ENCODE results near the gene MSTO1.
A peak's percentile ranks its signal among the peaks of the same experiment; 100 is the strongest.
"Not testable (repeated sequence)": the region's sequence is repeated elsewhere in the genome, so short reads cannot be mapped to it uniquely, and the experiment has no call there.

The MSTO1 gene

DNA sequence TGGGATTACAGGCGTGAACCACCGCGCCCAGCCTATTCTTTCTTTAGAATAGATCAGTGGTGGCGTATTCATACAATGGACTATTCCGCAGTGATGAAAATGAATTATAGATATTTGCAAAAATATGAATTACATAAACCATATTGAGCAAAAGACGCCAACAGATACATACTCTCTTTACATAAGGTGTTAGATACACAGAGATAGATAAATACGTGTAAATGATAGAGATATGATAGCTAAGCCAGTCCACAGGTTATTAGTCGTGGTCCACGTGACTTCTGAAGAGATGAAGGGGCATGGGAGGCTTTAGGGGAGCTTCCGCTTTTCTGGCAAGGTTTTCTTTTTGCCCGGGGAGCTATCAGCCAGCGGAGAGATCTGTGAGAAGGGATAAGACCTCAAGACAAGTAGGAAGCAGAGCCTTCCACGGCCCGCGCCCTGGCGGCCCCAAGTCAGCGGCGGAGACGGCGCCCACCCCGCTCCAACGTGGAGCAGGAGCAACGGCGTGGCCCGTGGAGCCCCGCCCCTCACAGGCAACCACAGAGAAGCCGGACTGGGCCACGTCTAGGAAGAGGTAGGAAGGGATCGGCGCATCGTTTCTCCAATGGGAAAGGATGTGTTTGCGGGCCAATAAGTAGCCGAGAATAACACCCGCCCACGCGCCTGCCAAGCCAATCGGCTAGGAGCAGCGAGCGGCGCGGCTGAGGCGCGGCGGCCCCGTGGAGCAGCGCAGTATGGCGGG lies at the start of gene MSTO1:
Gene MSTO1, plus strand, starts transcription at position 704 of the 742 bp plus-strand sequence. Its CDS starts 31 bp downstream, at position 735.
- peak; percentile 93 to 96 for DNase-seq (ENCODE audit: low read depth in 2 of 2, low spot score in 1 of 2)

DNA sequence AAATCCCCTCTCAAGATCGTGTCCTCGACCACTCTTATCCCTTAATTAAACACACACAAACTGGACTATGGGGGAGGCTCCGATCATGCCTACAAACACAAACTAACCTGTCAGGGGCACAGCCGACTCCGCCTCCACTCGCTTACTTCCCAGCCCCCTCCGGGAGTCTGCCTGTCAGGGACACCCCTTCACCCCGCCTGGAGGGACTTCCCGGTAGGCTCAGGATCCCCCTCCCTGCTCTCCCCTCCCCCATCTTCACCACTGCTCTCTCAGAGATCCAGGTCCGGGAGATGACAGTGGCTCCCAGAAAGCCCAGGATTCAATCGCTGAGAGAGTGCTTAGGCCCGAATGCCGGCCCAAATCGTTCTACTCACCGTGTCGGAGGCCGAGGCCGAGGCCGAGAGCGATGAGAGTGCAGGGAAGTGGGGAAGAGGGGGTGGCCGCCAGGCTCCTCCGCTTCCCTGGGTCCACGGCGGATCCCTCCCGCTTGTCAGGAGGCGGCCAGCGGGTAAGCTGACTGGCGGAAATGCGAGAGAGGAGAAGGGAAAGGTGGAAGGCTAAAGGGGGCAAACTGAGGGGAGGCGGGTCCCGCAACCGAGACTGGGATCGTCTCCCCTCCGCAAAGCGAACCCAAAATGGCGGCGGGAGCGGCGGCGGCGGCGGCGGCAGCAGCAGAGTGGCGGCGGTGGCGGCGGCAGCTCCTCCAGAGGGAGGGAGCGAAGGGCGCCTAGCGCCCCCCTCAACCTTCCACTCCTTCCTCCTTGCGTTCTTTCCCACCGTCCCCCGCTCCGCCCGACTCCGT lies 48.0 kb upstream of the MSTO1 start:
- peak; percentile 31 for DNase-seq (ENCODE audit: low read depth in 2 of 2, low spot score in 1 of 2)

DNA sequence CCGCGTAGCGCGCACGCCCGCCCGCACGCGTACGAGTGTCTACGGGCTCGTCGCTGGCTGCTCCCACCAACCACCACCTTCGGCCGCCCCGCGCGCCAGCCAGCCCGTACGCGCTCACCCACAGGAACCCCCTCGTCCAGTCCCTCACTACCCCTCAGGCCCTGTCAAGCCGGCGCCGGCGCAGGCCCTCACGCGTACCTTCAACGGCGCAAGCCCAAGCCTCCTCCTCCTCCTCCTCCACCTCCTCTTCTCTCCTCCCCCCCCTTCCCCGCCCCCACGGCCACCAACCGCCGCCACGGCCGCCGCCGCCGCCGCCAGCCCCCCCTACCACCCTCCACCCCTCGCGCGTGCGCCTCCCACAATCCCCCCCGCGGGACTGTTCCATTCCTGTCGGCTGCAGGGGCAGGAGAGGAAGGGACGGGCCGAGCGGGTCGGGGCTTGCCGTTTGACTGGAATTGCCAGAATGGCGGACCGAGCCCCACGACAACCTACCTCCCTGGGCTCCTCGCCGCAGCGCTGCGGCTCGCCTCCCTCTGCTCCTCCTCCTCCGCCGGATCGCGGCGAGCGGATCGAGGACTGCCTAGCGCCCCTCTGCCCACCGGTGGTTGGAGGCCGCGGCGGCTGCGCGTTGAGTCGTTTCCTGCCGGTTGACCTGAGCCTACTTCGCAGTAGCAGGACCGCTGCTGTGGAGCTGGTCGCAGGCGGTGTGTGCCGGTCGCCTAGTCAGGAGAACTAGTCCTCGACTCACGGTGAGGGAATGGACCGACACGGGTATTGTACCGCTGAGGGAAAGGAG lies 47.2 kb upstream of the MSTO1 start, which contains the start of gene ASH1L:
Gene ASH1L, minus strand, starts transcription at position 223 of the 796 bp plus-strand sequence. CDS start 41,284 bp downstream, outside the sequence.
- peak; percentile 88 to 91 for DNase-seq (ENCODE audit: low read depth in 2 of 2, low spot score in 1 of 2)

DNA sequence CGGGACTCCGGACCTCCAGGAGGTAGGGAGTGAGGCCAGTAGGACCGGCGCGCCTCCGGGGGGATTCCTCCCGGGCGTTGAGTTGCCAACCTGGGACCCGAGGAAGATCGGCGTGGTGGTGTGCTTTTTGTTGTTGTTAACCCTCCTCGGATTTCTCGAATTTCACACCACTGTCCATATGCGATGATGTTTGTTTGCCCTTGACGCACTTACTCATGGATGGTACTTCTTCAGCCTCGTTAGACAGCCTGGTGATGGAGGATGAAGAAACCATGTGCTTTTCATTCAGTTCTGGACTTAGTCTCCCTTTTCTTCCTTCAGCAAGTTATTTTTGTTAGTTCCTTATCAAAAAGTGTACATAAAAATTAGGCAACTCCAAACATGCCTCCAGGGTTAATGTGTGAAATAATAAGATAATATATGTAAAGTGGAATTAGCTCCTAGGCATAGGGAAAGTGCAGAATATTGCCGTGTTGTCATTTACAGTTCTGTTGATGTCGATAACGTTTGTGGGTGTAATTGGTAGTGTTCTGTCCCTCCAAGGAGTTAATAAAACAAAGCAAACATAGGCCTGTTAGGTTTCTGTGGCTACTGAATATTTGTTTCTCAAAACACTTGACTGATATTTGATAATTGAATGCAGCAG lies 46.5 kb upstream of the MSTO1 start:
- DNase-seq (ENCODE audit: low read depth in 2 of 2, low spot score in 1 of 2) = not testable (repeated sequence)

DNA sequence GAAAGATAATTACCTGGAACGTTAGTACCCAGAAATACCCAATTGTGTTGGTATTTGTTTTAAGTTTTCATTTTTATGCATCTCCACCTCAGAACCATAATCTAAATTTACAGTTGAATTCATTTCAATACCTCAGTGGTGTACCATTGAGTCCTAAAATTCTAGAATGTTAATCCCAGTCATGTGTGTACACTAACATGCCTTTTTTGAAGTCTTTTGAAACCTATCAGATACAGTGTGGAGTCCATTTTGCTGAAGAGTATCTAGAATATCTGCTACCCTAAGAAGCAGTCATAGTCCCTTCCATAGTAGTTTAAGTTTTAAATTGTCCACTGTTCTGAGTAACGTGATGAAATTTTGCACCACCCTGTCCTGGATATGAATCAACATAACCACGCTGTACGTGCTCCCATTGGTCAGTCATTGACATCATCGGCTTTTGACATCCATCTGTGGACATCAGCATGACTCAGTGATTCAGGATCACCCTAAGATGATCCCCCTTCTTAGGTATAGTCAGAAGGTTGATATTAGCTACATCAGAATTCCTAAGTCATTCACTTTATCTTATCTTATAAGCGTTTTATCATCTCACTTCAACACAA lies 39.9 kb upstream of the MSTO1 start:
- no peak for DNase-seq (ENCODE audit: low read depth in 2 of 2, low spot score in 1 of 2)

DNA sequence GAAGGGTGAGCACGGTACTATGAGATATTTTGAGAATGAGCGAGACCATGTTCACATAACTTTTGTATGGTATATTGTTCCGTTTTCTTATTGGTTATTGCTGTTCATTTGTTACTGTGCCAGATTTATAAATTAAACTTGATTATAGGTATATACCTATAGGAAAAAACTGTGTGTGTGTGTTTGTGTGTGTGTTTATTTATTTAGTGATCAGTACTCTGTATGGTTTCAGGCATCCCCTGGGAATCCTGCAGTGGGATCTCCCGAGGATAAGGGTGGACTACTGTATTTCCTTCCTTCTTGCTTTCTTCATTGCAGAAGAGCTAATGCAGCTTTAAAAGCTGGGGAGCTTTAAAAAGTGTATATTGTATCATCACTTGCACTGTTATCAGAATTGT lies 39.4 kb upstream of the MSTO1 start:
- DNase-seq (ENCODE audit: low read depth in 2 of 2, low spot score in 1 of 2) = no peak

DNA sequence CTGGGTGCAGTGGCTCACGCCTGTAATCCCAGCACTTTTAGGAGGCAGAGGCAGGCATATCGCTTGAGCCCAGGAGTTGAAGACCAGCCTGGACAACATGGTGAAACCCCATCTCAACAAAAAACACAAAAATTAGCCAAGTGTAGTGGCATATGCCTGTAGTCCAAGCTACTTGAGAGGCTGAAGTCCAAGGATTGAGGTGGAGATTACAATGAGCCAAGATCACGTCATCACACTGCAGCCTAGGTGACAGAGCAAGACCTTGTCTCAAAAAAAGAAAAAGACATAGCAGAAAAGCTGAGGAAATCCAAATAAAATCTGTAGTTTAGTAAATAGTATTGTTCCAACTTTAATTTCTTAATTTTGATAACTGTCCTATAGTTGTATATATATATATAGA lies 35.9 kb upstream of the MSTO1 start:
- DNase-seq (ENCODE audit: low read depth in 2 of 2, low spot score in 1 of 2) = no peak

DNA sequence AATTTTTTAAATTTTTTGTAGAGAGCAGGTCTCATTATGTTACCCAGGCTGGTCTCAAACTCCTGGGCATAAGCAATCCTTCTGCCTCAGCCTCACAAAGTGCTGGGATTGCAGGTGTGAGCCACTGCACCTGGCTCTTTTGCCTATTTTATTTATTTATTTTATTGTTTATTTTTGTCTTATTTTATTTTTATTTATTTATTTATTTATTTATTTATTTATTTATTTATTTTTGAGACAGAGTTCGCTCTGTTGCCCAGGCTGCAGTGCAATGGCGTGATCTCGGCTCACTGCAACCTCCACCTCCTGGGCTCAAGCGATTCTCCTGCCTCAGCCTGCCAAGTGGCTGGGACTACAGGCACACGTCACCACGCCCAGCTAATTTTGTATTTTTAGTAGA lies 34.4 kb upstream of the MSTO1 start:
- DNase-seq (ENCODE audit: low read depth in 2 of 2, low spot score in 1 of 2) = not testable (repeated sequence)

DNA sequence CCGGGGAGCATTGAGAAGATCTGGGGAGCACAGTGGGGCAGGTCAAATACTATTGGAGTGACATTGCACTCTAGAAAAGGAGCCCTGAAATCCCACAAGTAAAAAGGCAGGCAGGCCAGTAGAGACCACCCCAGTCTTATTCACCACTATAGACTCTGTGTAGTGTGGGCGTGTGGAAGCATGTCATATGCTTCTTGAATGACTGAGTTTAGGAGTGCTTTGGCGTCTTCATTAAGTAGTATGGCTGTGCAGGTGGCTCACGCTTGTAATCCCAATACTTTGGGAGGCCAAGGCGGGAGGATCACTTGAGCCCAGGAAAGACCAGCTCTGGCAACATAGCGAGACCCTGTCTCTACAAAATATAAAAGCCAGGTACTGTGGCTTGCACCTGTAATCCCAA lies 26.2 kb upstream of the MSTO1 start:
- DNase-seq (ENCODE audit: low read depth in 2 of 2, low spot score in 1 of 2) = not testable (repeated sequence)

DNA sequence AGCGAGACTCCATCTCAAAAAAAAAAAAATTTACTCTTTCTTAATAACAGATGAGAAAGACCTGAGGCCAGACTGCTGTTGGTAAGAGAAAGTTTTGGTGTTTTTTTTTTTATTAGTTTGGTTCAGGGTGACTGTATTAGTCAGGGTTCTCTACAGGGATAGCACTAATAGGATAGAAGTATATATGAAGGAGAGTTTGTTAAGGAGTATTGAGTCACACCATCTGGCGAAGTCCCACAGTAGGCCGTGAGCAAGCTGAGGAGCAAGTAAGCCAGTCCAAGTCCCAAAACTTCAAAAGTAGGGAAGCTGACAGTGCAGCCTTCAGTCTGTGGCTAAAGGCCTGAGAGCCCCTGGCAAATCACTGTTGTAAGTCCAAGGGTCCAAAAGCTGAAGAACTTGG lies 20.7 kb upstream of the MSTO1 start:
- not testable (repeated sequence) for DNase-seq (ENCODE audit: low read depth in 2 of 2, low spot score in 1 of 2)

DNA sequence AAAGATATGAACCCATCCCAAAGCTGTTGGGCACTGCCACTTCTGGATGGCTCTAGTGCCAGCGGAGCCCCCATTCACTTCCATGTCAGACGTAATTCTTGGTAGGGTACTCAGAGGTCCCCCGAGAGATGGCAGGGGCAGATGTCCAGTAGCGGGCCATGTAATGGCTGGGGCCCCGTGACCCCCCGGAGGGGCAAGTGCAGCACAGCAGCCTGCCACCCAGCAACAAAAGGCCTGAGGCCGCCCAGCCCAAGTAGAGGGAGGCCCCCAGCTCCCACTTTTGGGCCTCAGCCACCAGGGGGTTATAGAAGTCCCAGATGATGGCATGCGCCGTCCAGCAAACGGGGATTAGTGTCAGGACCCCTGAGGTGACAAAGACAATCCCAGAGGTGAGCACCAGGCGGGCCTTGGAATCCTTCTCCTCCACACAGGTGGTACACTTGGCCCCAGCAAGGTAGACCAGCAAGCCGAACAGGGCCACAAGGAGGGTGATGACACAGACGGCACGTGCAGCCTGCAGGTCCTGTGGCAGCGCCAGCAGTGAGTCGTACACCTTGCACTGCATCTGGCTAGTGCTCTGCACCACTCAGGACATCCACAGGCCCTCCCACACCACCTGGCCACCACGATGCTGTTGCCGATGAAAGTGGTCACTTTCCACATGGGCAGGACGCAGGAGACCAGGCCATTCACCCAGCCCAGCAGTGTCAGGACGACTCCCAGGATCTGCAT lies 19.3 kb upstream of the MSTO1 start:
- DNase-seq (ENCODE audit: low read depth in 2 of 2, low spot score in 1 of 2) = not testable (repeated sequence)

DNA sequence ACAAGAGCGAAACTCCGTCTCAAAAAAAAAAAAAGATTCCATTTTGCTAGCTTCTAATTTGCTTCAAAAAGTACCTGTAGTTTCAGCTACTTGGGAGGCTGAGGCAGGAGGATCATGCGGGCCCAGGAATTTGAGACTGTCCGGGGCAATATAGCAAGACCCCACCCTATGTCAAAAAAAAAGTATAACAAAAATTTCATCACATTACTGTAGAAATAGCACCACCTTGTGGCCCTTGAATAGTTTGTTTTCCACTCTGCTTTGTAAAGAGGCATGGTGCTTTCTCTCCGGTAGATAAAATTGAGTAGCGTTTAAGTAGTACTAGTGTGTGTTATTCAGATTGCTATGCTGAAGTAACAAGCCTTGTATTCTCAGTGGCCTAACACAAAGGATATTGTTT lies 18.2 kb upstream of the MSTO1 start:
- no peak for DNase-seq (ENCODE audit: low read depth in 2 of 2, low spot score in 1 of 2)

DNA sequence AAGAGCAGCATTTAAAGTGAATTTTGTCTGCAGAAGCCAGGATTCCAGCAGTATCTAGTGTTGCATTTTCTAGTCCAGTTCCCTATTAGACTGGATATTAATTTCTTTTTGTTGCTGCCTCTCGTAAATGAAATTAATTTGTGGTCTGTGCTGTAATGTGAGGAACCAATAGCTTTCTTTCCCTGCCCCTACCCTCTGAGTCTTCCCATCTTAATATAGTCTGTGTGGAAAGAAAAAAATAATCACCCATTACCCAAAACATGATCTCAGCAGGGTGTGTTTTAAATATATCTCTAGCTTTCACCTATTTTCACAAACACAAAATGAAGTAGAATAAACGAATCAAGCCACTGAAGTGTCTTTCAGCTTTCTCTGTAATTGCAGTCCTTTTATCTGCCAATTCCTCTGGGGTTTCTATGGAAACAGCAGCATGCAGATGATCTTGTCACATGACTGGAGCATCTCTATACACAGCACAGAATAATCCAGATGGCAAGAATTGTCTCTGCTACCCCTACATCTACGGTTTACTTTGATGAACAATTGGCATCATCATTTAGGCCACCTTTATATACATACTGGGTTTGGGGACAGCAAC lies 14.0 kb upstream of the MSTO1 start:
- not testable (repeated sequence) for DNase-seq (ENCODE audit: low read depth in 2 of 2, low spot score in 1 of 2)

DNA sequence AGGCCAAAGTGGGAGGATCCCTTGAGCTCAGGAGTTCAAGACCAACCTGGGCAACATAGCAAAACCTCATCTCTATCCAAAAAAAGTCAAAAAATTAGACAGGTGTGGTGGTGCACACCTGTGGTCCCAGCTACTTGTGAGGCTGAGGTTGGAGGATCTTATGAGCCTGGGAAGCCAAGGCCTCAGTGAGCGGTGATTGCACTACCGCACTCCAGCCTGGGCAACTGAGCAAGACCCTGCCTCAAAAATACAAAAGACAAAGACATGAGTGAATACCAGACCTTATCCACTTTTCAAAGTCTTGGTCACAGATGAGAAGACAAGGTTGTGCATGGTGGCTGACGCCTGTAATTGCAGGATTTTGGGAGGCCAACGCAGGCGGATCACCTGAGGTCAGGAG lies 13.2 kb upstream of the MSTO1 start:
- no peak for DNase-seq (ENCODE audit: low read depth in 2 of 2, low spot score in 1 of 2)

DNA sequence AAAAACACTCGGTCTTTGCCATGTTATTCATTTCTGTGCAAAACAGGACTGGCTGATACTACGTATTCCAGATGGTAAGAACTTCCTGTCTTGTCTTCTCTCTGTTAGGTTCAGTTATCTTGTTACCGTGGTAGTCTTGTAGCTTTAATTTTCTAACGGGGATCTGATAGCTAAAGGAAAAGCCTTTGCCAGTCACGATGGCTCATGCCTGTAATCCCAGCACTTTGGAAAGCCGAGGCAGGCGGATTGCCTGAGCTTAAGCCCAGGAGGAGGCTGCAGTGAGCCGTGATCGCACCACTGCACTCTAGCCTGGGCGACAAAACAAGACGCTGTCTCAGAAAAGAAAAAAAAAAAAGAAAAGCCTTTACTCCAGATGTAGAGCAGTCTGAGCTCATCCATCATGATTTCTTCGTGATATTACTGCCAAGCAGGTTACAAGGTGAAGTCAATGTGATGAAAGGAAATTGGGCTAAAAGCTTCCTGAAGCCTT lies 11.1 kb upstream of the MSTO1 start:
- DNase-seq (ENCODE audit: low read depth in 2 of 2, low spot score in 1 of 2) = no peak

DNA sequence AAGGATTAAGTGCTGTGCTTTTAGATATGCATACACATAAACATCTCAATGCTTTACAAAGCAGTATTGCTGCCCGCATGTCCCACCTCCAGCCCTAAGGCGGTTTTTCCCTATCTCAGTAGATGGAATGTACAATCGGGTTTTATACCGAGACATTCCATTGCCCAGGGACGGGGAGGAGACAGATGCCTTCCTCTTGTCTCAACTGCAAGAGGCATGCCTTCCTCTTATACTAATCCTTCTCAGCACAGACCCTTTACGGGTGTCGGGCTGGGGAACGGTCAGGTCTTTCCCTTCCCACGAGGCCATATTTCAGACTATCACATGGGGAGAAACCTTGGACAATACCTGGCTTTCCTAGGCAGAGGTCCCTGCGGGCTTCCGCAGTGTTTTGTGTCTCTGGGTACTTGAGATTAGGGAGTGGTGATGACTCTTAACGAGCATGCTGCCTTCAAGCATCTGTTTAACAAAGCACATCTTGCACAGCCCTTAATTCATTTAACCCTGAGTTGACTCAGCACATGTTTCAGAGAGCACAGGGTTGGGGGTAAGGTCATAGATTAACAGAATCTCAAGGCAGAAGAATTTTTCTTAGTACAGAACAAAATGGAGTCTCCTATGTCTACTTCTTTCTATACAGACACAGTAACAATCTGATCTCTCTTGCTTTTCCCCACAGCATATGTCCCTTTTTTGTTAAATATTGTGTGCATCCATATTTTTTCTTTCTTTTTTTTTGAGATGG lies 10.0 kb upstream of the MSTO1 start:
- not testable (repeated sequence) for DNase-seq (ENCODE audit: low read depth in 2 of 2, low spot score in 1 of 2)

DNA sequence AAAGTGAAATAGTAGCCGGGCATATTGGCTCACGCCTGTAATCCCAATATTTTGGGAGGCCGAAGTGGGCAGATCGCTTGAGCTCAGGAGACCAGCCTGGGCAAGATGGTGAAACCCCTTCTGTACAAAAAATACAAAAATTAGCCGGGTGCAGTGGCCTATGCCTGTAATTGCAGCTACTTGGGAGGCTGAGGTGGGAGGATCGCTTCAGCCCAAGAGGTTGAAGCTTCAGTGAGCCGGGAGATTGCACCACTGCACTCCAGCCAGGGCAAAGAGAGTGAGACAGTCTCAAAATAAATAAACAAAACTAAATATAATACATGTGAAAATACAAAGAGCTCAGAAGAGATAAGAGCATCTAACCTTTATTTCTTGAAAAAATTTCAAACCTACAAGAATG lies 2.3 kb upstream of the MSTO1 start:
- no peak for DNase-seq (ENCODE audit: low read depth in 2 of 2, low spot score in 1 of 2)

DNA sequence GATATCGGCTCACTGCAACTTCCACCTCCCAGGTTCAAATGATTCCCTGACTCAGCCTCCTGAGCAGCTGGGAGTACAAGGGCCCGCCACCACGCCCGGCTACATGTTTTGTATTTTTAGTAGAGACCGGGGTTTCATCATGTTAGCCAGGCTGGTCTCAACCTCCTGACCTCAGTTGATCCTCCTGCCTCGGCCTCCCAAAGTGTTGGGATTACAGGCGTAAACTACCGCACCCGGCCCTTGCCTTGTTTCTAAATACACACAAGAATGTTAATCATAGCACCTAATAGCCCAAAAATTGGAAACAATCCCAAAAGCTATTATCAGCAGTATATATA lies 1.2 kb upstream of the MSTO1 start:
- DNase-seq (ENCODE audit: low read depth in 2 of 2, low spot score in 1 of 2) = no peak

DNA sequence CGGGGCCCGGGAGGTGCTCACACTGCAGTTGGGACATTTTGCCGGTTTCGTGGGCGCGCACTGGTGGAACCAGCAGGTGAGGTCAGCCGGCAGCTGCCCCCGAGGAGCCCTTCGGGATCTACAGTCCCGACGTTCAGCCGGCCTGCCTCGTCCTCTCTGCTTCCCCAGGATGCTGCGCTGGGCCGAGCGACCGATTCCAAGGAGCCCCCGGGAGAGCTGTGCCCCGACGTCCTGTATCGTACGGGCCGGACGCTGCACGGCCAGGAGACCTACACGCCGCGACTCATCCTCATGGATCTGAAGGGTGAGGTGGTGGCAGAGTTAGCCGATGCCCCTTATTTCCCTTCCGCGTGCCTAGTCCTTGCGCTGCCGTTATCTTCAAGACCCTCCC lies 234 bp downstream of the MSTO1 start:
- not testable (repeated sequence) for DNase-seq (ENCODE audit: low read depth in 2 of 2, low spot score in 1 of 2)
